ENCODE results near the gene RASGEF1C.
A peak's percentile ranks its signal among the peaks of the same experiment; 100 is the strongest.

The RASGEF1C gene

DNA sequence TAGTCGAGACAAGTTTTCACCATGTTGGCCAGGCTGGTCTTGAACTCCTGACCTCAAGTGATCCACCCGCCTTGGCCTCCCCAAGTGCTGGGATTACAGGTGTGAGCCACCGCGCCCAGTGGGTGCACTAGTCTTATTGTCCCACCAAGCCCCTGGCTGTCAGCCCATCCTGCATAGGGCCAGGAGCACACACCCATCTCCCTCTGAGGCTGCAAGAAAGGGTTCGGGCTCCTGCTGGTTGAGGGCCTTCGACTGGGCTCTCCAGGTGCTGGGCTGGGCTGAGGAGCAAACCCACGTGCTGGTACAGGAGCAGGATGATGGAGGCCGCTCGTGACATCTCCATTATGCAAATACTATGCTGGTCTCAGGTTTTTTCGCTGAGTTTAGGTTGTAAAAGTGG is 112.4 kb downstream of the RASGEF1C start:
- Histone ChIP-seq H3K27ac (no peak overlapping the region), H3K36me3 (replicated peaks) (no peaks in the 10 kb centered on the region), H3K27me3 (replicated peaks) (no peaks in the 10 kb centered on the region), H3K4me3 (ENCODE audit: low read depth, low read length) (no peak overlapping the region)
- DNase-seq = no peak
- in situ Hi-C loops (cut with HindIII; ENCODE audit: low pct_ligation_motif_present, low sequenced_read_pairs) = no loop called here
- TF ChIP-seq, protein P1, sequence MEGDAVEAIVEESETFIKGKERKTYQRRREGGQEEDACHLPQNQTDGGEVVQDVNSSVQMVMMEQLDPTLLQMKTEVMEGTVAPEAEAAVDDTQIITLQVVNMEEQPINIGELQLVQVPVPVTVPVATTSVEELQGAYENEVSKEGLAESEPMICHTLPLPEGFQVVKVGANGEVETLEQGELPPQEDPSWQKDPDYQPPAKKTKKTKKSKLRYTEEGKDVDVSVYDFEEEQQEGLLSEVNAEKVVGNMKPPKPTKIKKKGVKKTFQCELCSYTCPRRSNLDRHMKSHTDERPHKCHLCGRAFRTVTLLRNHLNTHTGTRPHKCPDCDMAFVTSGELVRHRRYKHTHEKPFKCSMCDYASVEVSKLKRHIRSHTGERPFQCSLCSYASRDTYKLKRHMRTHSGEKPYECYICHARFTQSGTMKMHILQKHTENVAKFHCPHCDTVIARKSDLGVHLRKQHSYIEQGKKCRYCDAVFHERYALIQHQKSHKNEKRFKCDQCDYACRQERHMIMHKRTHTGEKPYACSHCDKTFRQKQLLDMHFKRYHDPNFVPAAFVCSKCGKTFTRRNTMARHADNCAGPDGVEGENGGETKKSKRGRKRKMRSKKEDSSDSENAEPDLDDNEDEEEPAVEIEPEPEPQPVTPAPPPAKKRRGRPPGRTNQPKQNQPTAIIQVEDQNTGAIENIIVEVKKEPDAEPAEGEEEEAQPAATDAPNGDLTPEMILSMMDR (IDR thresholded peaks at IDR 0.05; ENCODE audit: low read depth, low read length, missing control alignments) = no peak

DNA sequence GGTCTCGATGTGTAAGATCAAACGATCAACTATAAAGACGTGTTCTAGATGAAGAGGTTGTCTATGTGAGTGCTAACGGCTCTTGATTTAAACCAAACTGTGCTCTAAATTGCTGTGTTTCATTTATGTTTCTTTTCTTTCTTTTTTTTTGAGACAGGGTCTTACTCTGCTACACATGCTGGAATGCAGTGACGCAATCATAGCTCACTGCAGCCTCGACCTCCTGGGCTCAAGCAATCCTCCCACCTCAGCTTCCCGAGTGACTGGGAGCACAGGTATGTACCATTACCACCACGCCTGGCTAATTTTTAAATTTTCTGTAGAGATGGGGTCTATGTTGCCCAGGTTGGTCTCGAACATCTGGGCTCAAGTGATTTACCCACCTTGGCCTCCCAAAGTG is 113.5 kb downstream of the RASGEF1C start:
- H3K36me3 ChIP-seq (replicated peaks) = no peaks in the 10 kb centered on the region
- in situ Hi-C loops (cut with HindIII; ENCODE audit: low pct_ligation_motif_present, low sequenced_read_pairs) = no loop called here
- DNase-seq = no peak
- H3K27me3 ChIP-seq (replicated peaks) = no peaks in the 10 kb centered on the region
- TF ChIP-seq, protein P1 (IDR thresholded peaks at IDR 0.05; ENCODE audit: low read depth, low read length, missing control alignments) = no peak
- no peak overlapping the region for H3K4me3 ChIP-seq (ENCODE audit: low read depth, low read length)
- no peak overlapping the region for H3K27ac ChIP-seq

DNA sequence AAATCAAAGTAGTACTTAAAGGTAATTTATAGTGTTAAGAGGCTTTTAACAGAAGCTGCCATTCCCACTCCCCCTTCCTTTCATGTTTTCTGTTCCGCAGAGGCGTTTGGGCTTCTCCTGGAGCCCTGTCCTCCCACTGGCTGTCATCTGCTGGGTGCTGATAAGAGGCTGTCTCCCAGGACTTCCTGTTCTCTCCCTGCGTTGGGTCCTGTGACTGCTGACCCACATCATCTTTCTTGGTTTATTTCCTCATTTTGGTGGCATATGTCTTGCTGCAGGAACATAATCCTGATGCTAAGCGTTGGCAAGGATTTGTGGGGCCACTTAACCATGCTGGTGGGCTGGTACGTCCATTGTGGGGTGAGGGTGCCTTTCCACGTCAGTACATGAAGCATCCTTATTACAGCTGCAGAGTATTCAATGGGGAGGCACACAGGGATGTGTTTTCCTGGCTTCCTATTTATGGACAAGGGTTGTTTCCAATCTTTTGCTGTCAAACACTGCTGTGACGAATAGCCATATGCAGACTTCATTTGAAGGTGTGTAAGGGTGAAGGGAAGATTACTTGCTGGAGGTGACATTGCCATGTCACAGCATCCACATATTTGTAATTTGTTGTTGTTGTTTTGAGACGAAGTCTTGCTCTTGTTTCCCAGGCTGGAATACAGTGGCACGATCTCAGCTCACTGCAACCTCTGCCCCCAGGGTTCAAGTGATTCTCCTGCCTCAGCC is 115.2 kb downstream of the RASGEF1C start:
- in situ Hi-C loops (cut with HindIII; ENCODE audit: low pct_ligation_motif_present, low sequenced_read_pairs) = no loop called here
- Histone ChIP-seq H3K36me3 (replicated peaks) (no peaks in the 10 kb centered on the region), H3K27me3 (replicated peaks) (no peaks in the 10 kb centered on the region), H3K4me3 (ENCODE audit: low read depth, low read length) (no peak overlapping the region), H3K27ac (no peak overlapping the region)
- no peak for DNase-seq
- TF ChIP-seq, protein P1 (IDR thresholded peaks at IDR 0.05; ENCODE audit: low read depth, low read length, missing control alignments) = no peak

DNA sequence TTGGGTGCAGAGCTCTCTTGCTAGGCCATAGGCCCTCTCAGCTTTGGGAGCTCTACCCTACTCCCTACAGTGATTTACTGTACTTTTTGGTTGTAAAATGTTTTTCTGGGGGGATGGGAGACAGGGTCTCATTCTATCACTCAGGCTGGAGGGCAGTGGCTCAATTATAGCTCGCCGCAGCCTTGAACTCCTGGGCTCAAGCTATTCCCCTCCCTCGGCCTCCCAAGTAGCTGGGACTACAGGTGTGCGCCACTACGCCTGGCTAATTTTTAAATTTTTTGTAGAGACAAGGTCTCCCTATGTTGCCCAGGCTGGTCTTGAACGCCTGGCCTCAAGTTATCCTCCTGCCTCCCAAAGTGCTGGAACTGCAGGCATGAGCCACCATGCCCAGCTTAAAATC is 115.8 kb downstream of the RASGEF1C start:
- no peak for DNase-seq
- no peaks in the 10 kb centered on the region for H3K36me3 ChIP-seq (replicated peaks)
- H3K27me3 ChIP-seq (replicated peaks) = no peaks in the 10 kb centered on the region
- TF ChIP-seq, protein P1 (IDR thresholded peaks at IDR 0.05; ENCODE audit: low read depth, low read length, missing control alignments) = no peak
- in situ Hi-C loops (cut with HindIII; ENCODE audit: low pct_ligation_motif_present, low sequenced_read_pairs) = no loop called here
- no peak overlapping the region for H3K4me3 ChIP-seq (ENCODE audit: low read depth, low read length)
- H3K27ac ChIP-seq = no peak overlapping the region

DNA sequence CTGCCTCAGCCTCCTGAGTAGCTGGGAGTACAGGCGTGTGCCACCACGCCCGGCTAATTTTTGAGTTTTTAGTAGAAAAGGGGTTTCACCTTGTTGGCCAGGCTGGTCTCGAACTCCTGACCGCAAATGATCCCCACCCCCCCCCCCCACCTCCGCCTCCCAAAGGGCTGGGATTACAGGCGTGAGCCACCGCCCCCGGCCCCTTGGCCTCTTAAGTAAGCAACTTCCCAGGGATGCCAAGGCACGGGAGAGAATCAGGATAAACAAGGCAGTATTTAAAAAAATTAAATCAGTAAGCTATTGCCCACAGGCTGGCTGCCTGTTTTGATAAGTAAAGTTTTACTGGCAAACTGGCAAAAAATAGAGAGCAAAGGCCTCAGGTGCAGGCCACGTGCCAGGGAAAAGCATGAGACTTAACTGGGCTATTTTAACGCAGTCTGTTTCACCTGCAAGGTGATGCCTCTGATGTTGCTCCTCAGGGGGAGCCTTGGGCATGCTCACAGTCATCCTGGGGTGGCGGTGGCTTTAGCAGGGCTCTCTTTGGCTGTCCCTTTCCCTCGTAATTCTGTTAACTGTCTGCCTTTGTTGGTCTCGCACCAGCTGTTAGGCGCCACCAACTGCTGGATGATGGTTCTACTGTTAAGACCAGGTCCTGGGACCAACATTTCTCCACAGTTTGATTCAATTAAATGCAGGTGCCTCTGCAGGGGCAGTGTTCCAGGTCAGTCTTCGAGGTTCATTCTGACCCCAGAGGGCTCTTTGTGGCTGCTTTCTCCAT is 118.1 kb downstream of the RASGEF1C start:
- TF ChIP-seq, protein P1 (IDR thresholded peaks at IDR 0.05; ENCODE audit: low read depth, low read length, missing control alignments) = peak; percentile 53
- no peaks in the 10 kb centered on the region for H3K27me3 ChIP-seq (replicated peaks)
- H3K4me3 ChIP-seq (ENCODE audit: low read depth, low read length) = peak overlapping the region; percentile 22
- in situ Hi-C loops (cut with HindIII; ENCODE audit: low pct_ligation_motif_present, low sequenced_read_pairs) = no loop called here
- DNase-seq = peak; percentile 36
- no peaks in the 10 kb centered on the region for H3K36me3 ChIP-seq (replicated peaks)
- H3K27ac ChIP-seq = no peak overlapping the region

Data from brain microvascular endothelial cell (primary cell).